NCI-H510A (cell line): ENCODE data around the gene CERCAM.
A peak's percentile ranks its signal among the peaks of the same experiment; 100 is the strongest.
"Not testable (repeated sequence)": the region's sequence is repeated elsewhere in the genome, so short reads cannot be mapped to it uniquely, and the experiment has no call there.

Experiments used
- DNase-seq: peaks from one replicate; lab custom pipeline; 2025; lab: John Stamatoyannopoulos, UW

Gene CERCAM

GRCh38 chr9:128393145-128393775, 27.4 kb upstream of the CERCAM start:
- no peak for DNase-seq

- DNase-seq, result no peak
These were observed 26.7 kb upstream of the CERCAM start for GRCh38 chr9:128393970-128394369.

GRCh38 chr9:128394379-128395168, 26.1 kb upstream of the CERCAM start:
- DNase-seq, result no peak

- DNase-seq, result no peak
These were observed 23.6 kb upstream of the CERCAM start for GRCh38 chr9:128396970-128397613.

- DNase-seq, result no peak
These were observed 22.8 kb upstream of the CERCAM start for GRCh38 chr9:128397831-128398230.

- no peak for DNase-seq
These were observed 20.8 kb upstream of the CERCAM start for GRCh38 chr9:128399861-128400260.

GRCh38 chr9:128404560-128404959, 16.1 kb upstream of the CERCAM start:
- DNase-seq, result no peak

GRCh38 chr9:128405077-128405779, 15.4 kb upstream of the CERCAM start:
- no peak for DNase-seq

GRCh38 chr9:128405780-128406171, 14.9 kb upstream of the CERCAM start:
- no peak for DNase-seq

GRCh38 chr9:128406848-128407391, 13.7 kb upstream of the CERCAM start:
- no peak for DNase-seq

- DNase-seq, result no peak
These were observed 11.7 kb upstream of the CERCAM start for GRCh38 chr9:128408963-128409431.

GRCh38 chr9:128409450-128409849, 11.2 kb upstream of the CERCAM start:
- DNase-seq, result no peak

- no peak for DNase-seq
These were observed 10.7 kb upstream of the CERCAM start for GRCh38 chr9:128409978-128410377.

- no peak for DNase-seq
These were observed 9.1 kb upstream of the CERCAM start for GRCh38 chr9:128411364-128412119.

GRCh38 chr9:128412120-128412790, 8.4 kb upstream of the CERCAM start:
- no peak for DNase-seq

- DNase-seq, result not testable (repeated sequence)
These were observed 6.9 kb upstream of the CERCAM start for GRCh38 chr9:128413728-128414127.

- no peak for DNase-seq
These were observed 6.2 kb upstream of the CERCAM start for GRCh38 chr9:128414461-128414860.

- DNase-seq, result no peak
These were observed 5.4 kb upstream of the CERCAM start for GRCh38 chr9:128415281-128415680.

GRCh38 chr9:128416014-128416413, 4.6 kb upstream of the CERCAM start:
- DNase-seq, result peak; percentile 70

GRCh38 chr9:128416432-128417019, 4.1 kb upstream of the CERCAM start:
- no peak for DNase-seq
